NCI-H1092 treated with DMSO at 0.1 percent for 48 hours (cell line): ENCODE measurements around the gene TMEM53.

Experiments
- DNase-seq: peaks from one replicate; lab custom pipeline; 2025; lab: John Stamatoyannopoulos, UW

TMEM53 gene

DNA sequence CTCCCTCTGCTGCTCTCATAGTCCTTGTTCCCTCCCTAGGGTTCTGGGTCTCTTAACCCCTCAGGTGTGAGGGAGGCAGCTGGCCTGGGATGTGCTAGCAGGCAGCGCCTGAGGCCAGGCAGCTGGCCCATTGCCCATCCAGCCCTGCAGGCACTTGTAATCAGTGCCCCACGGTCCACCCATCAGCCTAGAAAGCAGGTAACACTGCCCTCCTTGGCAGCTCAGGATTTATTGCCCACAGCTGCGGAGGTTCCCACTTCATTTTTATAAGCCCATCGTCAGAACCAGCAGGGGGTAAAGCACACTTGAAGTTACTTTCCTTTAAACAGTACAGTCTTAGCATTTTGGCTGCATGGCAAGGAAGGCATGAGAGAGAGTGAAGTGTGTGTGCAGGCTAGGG, 70.6 kb downstream of the TMEM53 start:
- peak; percentile 93 for DNase-seq
